ENCODE data around the gene COL6A2. TPM values are rescaled to one million over a fixed set of nuclear protein-coding genes. Genes with fewer than 3 reads are reported as not detected.

COL6A2 gene
- total RNA-seq, 1 donor from 2014 or later: 37.1 TPM

DNA sequence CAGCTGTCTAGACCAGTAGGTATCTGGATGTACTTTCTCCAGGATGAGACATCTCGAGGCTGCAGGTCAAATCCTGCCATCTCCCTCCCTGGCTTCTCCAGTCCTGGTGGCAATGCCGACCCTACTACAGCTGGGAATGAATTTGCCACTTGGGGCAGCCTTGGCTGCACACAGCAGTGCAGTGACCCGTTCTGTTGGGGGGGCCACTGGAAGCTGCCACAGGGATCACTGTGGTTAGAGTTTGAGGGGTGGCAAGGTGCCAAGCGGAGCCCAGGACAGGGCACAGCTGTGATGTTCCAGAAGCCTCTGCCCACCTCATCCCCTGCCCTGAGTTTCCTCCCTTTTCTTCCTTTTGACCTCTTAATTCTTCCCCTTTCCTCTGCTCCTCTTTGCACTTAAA is 17.1 kb downstream of the COL6A2 start:
- no peak for DNase-seq

DNA sequence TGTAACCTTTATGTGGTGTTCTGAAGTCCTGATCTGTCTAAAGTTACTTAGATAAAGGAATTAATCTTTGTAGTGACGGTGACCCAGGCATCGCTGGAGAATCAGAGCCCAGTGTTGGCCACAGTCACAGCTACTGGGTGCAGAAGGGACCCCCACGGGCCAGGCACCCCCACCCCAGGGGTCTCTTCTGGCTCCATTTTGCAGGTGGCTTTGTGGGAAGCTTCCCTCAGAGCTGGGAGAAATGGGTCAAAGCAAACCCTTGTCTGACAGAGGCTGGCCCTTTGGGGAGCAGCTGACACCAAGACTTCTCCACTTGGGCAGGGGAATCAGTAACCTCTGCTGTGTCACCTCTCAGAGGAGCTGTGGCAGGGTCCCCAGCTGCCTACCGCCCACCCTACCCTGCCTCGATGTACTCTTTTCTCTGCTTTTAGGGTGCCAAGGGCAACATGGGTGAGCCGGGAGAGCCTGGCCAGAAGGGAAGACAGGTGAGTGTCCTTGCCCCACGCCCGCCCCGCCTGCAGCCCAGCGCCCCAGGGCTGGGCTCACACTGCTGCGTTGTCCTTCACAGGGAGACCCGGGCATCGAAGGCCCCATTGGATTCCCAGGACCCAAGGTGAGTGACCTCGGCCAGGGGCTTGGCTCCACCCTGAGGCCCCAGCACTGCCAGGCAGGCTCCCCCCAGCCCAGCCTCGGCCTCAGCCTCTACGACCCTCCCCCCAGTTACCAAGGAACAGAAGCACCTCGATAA is 17.7 kb downstream of the COL6A2 start:
- DNase-seq: no peak

DNA sequence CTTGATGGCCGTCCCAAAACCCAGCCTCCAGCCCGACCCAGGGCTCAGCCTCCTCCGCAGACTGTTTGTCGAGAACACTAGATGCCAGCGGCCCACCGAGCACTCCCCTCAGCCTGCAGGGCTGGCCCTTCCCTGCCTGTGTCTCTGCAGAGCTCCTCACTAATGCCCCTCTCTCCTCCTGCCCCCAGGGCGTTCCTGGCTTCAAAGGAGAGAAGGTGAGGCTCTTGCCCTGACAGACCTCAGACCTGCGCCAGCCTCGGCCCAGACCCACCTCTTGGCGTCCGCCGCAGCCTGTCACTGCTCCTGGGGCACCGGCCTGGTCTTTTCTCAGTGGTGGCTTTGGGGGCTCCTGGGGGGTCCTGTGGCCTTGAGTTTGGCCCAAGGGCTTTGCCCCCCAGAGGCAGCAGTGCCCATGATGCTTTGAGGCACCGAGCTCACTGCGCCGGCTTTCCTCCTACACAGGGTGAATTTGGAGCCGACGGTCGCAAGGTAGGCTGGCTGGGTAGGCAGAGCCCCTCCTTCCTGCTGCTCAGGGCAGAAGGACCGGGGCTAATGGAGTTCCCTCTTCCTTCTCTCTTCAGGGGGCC is 18.4 kb downstream of the COL6A2 start:
- DNase-seq: no peak

DNA sequence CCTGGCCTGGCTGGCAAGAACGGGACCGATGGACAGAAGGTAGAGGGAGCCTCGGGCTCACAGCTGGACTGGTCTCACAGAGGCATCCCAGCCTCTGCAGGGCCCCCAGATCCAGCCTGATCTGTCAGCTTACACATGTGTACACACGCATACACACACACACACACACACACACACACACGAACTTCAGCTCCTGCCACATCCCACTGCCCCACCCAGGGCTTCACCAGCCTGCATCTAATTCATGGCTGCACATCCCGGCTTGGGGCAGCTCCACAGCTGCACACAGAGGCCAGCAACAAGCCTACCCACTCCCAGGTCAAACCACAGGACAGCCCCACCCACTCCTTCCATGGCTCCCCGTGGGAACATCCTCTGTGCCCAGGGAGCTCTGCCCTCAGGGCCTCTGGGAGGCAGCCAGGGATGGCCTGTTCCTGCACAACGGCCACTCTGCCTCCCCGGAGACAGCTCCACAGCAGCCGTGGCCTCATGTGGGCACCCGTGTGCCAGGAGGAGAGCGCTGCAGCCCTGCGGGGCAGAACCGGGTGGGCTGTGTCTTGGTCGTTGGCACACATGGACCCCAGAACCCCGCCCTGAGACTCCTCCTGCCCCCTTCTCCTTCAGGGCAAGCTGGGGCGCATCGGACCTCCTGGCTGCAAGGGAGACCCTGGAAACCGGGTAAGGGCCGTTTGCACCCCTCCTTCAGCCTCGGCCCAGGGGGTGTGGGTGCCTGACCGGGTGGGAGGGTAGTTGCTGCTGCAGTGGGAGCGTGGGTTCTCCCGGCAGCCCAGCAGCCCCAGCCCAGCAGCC is 19.1 kb downstream of the COL6A2 start:
- DNase-seq: no peak

DNA sequence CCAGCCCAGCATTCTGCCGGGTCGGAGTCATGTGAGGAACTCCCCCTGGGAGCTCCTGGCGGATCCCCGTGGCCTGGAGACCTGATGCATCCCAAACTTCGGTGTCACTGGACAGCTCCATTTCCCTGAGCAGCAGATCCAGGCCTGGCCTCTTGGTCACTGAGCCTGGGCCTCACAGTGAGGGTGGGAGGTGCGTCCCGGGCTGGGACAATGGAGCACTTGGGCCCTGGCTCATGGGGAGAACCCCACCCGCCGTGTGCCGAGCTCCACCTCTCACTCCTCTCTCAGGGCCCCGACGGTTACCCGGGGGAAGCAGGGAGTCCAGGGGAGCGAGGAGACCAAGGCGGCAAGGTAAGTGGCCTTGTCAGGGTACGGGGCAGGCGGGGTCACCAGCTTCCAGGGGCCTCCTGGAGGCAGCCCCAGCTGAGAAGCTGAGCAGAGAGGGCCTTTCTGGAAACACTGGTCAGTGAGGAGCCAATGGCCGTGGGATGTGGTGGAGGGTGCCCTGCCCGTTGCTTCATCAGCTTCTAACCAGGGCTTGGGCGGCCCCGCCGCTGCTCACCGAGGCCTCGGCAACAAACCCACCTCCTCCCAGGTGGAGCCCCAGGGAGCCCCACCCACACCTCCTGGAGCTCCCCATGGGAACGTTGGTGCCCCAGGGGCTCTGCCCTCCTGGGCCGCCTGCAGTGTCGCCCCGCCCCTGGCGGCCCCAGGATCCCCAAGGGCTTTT is 19.8 kb downstream of the COL6A2 start:
- no peak for DNase-seq

DNA sequence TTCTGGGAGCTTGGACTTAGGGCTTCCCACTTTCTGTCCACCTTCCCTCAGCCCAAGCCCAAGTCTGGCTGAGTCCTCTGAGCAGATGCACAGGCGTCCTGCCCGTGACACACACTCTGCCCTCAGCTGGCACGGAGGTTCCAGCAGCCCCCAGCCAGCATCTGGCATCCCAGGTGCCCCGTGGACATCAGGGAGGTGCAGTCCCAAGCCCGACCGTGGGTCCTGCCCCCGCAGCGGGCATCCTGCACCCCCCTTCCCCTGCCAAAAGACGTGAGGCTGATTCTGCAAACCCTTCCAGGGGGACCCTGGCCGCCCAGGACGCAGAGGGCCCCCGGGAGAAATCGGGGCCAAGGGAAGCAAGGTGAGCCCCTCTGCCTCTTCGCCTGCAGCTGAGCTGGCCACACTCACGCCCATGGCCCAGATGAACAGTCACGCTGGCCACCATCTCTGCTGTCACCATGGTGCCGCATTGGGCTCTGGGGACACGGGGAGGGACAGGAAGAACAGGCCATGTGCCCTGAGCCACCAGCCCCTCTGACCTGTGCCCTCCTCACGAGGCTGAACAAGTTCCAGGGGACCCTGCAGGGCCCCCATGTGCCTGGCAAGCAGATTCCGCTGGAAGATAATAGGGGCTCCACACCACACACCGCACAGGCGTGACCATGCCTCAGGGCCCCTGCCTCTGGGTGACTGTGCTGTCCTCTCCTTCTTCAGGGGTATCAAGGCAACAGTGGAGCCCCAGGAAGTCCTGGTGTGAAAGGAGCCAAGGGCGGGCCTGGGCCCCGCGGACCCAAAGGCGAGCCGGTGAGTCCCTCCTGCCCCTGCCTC is 20.6 kb downstream of the COL6A2 start:
- DNase-seq: no peak

DNA sequence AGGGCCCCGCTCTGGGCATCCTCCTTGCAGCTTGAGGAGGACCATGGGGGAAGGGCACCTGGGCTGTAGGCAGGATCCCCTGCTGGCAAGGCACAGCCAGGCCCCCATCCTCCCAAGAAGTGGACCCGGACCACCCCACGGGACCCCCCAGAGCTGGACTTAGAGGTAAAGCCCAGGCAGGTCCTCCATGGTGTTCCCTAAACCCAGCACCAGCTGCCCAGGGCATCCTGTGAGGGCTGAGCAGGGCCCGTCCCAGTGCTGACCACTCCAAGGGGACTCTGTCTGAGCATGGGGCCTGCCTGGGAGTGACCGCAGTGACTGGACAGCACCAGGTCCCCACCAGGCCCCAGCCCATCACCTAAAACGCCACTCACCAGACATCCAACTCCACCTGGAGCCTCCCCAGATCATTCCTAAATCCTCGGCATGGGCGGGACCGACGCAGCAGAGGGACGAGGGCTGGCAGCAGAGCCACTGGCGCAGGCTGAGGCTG is 21.3 kb downstream of the COL6A2 start:
- no peak for DNase-seq

DNA sequence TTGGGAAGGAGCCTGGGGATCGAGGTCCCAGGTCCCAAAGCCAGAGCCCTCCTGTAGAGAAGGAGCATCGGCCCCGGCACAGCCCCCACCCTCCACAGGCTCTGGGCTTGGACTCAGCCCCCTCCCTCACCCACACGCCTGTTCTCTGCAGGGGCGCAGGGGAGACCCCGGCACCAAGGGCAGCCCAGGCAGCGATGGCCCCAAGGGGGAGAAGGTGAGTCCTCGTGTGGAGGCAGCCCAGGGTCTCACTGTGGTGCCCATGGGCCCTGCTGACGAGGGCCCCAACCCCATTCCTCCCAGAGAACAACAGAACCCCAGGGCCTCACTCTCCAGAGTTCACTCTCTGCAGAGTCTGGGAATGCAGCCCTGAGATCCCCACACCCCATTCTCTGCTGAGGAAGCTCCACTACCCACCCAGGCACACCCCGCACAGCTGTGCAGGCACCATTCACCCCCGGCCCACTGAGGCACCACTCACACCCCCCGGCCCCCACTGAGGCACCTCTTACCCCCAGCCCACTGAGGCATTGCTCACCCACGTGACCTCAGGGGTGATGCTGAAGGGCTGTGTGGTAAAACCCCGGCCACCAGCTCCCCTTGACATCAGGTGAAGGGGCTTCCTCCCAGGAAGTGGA is 21.8 kb downstream of the COL6A2 start:
- no peak for DNase-seq

DNA sequence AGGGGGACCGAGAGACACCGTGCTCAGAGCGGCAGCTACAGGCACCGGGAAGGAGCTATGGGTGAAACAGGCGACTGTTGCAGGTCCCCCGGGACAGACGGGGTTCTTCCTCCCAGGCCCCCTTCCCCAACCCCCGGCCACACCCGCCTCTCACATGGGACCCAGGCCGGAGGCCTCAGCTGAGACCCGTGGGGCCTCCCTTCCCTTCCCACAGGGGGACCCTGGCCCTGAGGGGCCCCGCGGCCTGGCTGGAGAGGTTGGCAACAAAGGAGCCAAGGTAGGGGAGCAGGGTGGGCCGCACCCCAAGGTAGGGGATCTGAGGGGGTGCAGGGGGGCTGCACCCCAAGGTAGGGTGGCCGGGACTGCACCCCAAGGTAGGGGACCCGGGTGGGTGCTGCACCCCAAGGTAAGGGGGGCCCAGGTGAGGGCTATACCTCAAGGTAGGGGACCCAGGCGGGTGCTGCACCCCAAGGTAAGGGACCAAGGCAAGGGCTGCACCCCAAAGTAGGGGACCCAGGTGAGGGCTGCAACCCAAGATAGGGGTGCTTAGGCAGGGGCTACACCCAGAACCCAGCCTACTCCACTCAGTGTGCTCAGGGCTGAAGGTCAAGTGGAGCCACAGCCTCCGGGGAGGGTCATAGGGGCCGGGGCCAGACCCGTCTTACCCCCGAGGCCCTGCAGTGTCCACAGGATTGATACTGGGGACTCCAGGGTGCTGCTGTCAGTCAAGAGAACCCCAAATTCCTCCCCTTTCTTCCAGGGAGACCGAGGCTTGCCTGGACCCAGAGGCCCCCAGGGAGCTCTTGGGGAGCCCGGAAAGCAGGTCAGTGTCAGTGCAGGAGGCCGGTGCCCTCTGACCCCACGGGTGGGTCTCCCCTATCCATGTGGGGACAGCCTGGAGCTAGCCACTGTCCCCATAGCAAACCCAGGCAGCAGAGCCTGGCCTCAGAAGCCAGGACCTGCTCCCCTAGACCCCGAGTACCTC is 22.7 kb downstream of the COL6A2 start:
- no peak for DNase-seq

DNA sequence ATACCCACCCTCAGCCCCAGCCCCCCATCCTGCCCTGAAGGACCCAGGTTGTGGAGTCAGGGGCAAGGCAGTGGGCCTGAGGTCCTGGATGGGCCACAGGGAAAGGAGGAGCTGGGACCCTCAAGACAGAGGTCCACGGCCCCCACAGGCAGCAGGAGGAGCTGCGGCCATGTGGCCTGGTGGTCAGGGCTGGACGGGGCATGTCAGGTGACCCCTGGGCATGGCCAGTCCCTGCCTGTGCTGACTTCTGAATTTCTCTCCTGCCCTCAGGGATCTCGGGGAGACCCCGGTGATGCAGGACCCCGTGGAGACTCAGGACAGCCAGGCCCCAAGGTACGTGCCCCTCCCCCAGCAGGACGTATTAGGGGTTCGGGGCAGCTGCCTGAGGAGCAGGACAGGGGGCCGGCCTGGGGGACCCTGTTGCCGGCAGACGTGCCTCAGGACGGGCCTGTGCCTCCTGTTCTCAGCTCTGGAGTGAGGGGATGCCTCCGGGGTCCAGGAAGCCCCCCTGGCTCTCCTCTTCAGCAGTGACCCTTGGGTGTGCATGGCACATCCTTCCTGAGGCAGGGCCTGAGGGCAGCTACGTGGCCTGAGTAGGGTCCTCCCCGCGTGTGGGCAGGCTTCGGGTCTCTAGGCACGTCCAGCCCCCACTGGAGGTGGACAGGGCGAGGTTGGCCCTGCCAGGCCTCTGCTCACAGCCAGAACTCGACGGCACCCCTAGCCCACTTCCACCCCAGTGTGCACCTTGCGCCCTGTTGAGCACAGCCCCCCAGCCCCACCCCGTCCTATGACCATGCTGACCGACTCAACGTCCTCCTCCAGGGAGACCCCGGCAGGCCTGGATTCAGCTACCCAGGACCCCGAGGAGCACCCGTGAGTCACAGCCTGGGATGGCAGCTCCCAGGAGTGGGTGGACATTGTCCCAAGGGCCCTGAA is 23.6 kb downstream of the COL6A2 start:
- DNase-seq: no peak

DNA sequence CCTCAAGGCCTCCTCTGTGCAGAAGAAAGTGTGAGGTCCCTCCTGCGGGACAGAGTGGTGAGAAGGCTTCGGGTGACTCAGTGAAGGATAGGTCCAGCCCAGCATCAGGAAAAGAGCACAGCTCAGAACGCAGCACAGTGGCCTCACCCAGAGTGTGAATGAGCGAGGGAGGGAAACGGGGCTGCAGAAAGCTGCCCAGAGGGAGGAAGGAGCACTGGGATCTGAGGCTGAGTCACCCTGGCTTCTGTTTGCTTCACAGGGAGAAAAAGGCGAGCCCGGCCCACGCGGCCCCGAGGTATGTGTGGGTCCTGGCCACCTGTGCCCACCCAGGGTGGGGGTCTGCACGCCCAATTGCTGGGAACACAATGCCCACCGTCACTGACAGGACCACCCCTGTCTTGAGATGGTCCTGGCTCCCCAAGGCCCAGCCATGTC is 24.3 kb downstream of the COL6A2 start:
- DNase-seq: no peak

DNA sequence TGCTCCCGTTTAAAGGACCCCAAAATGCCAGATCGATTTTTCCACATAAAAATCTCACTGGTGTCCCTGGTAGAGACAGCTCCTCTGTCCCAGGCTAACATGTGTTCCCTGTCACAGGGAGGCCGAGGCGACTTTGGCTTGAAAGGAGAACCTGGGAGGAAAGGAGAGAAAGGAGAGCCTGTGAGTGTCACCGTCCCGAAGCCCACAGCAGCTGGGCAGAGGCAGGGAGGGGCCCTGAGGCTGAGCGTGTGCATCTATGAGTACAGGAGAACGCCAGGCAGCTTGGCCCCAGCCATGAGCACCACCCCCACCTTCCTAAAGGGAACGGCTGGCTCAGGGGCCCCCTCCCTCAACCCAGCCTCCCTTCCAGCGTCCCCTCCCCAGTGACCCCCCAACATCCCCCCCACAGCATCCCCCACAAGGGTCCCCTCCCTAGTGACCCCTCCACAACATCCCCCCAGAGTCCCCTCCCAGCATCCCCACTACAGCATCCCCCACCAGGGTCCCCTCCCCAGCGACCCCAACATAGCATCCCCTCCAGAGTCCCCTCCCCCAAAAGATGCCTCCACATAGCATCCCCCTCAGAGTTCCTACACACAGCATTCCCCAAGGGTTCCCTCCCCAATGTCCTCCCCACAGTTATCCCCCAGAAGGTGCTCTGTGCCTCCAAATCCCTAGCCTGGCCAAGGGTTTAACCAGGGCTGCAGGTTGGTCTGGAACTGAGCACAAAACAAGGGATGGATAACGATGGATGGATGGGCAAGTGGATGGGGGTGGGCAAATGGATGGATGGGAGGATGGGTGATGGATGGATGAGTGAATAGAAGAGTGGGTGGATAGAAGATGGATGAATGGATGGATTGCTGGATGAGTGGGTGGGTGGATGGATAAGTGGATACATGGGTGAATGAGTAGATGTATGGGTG is 25.1 kb downstream of the COL6A2 start:
- DNase-seq: no peak

DNA sequence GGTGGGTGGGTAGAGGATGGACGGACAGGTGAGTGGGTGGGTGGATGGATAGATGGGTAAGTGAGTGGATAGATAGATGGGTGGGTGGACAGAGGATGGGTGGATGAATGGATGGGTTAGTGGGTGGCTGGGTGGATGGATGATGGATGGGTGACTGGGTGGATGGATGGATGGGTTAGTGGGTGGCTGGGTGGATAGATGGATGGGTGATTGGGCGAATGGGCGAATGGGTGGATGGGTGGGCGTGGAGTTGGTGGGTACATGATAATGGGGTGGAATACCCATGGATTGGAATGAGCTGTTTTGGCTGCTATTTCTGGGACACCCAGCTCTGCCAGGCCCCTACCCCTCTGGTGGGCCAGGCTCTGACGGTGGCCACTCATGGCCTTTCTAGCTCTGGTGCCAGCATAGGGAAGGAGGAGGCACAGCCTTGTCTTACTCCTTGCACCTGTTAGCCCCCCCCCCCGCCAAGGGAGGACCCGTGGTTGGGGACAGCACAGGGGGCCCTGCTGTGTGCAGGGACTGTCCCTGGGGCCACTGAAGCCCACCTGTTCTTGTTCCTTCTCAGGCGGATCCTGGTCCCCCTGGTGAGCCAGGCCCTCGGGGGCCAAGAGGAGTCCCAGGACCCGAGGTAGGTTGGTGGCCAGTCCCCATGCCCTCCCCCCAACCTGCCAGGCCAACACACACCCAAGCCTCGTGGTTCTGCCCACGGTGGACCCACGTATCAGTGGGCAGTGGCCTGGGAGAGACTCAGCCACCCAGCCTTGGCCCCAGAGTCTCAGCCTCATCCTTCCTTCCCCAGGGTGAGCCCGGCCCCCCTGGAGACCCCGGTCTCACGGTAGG is 26.4 kb downstream of the COL6A2 start:
- DNase-seq: no peak

DNA sequence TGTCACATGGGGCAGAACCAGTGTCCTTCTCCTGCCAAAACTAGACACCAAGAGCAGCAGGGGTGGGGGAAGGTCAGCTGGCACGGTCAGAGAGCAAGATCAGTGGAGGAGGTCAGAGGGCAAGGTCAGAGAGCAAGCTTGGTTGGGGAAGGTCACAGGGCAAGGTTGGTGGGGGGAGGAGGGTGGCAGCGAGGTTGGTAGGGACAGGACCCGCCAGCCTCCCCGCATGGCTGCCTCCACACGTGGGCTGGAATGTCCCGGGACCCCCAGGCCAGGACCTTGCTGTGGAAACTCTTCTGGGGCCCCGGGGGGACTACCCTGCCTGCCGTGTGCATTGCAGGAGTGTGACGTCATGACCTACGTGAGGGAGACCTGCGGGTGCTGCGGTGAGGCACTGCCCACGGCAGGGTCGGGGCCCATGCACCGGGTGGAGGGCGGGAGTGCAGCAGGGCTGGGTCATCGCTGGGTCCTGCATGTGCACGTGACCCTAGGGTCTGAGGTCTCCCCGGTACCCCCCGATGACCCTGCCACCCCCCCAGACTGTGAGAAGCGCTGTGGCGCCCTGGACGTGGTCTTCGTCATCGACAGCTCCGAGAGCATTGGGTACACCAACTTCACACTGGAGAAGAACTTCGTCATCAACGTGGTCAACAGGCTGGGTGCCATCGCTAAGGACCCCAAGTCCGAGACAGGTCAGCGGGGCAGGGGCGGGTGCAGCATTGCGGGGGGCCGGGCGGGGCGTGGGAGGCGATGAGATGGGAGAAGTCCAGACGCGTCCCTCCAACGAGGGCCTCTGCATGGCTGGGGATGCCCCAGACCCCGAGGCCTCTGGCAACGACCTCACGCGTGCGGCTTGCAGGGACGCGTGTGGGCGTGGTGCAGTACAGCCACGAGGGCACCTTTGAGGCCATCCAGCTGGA is 27.3 kb downstream of the COL6A2 start:
- DNase-seq: no peak

DNA sequence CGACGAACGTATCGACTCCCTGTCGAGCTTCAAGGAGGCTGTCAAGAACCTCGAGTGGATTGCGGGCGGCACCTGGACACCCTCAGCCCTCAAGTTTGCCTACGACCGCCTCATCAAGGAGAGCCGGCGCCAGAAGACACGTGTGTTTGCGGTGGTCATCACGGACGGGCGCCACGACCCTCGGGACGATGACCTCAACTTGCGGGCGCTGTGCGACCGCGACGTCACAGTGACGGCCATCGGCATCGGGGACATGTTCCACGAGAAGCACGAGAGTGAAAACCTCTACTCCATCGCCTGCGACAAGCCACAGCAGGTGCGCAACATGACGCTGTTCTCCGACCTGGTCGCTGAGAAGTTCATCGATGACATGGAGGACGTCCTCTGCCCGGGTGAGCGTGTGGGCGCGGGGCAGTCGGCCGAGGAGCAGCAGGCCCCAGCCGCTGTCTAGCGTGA is 28.0 kb downstream of the COL6A2 start:
- no peak for DNase-seq
